ENCODE measurements around the gene KRT80.

KRT80 gene

DNA sequence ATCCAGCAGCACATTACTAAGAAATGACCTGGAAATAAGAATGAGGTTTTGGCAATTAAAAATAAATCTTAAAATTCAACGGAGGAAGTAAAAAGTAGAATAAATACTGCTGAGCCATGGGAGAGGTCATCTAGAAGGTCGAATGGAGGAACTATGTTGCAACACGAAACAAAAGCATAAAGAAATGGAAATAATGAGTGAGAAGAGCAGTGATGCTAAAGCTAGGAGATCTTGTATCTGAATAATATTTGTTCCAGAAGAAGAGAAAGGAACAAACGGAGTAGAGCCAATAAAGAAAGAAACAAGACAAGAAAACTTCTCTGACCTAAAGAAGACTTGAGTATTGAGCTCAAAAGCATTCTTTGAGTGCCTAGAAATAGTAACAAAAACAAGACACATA is 34.6 kb upstream of the KRT80 start:
- FAIRE-seq (no peak), DNase-seq (ENCODE audit: insufficient read length) (no peak)
- TF ChIP-seq TAF1 (IDR thresholded peaks at IDR 0.05; ENCODE audit: borderline replicate concordance, low read depth, low read length) (no peak), POLR2AphosphoS5 (IDR thresholded peaks at IDR 0.05; ENCODE audit: low read depth, low read length) (no peak), POLR2A (IDR thresholded peaks at IDR 0.05; ENCODE audit: low read depth, low read length) (no peak)

- TF ChIP-seq POLR2A (IDR thresholded peaks at IDR 0.05; ENCODE audit: low read depth, low read length), result no peak
- no peak for TF ChIP-seq TAF1 (IDR thresholded peaks at IDR 0.05; ENCODE audit: borderline replicate concordance, low read depth, low read length)
- no peak for TF ChIP-seq POLR2AphosphoS5 (IDR thresholded peaks at IDR 0.05; ENCODE audit: low read depth, low read length)
- no peak for FAIRE-seq
- no peak for DNase-seq (ENCODE audit: insufficient read length)
Measured at GRCh38 chr12:52225752-52226151, 33.9 kb upstream of the KRT80 start.

- DNase-seq (ENCODE audit: insufficient read length), result no peak
- FAIRE-seq, result no peak
Measured at GRCh38 chr12:52224151-52224550, 32.3 kb upstream of the KRT80 start.

DNA sequence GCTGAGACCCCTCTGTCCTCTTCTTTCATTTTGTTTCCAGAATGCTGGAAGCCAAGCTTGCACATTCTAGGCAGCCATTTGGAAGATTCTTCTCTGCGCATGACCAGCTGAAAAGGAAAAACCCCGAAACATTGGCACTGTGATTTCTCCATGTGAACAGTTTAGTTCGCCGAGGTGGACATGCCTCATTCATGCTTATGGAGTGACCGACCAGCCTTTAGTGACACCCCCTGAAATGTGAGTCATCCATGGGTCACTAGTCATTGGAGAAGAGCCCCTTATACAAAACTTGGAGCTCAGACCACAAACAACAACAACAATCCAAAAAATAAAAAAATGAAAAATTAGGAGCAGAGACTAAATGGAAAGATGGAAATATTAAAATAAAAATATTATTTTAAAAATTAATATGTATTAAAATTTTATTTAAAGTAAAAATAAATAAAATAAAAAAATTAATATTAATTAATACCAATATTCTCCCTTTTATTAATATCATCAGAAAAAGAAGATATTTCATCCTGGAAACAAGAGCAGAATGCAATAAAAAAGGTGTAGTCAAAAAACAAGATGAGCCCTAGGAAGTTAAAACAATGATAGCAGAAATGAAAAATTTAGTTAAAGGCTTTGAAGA is 31.7 kb upstream of the KRT80 start:
- TF ChIP-seq POLR2A (IDR thresholded peaks at IDR 0.05; ENCODE audit: low read depth, low read length) (no peak), TAF1 (IDR thresholded peaks at IDR 0.05; ENCODE audit: borderline replicate concordance, low read depth, low read length) (no peak), POLR2AphosphoS5 (IDR thresholded peaks at IDR 0.05; ENCODE audit: low read depth, low read length) (no peak)
- no peak for DNase-seq (ENCODE audit: insufficient read length)
- no peak for FAIRE-seq

More at GRCh38 chr12:52224151-52224550, 32.3 kb upstream of the KRT80 start:
- TF ChIP-seq TAF1 (IDR thresholded peaks at IDR 0.05; ENCODE audit: borderline replicate concordance, low read depth, low read length) (no peak), POLR2AphosphoS5 (IDR thresholded peaks at IDR 0.05; ENCODE audit: low read depth, low read length) (no peak), POLR2A (IDR thresholded peaks at IDR 0.05; ENCODE audit: low read depth, low read length) (no peak)

GRCh38 chr12:52222692-52223091 is 30.9 kb upstream of the KRT80 start:
- no peak for FAIRE-seq
- no peak for DNase-seq (ENCODE audit: insufficient read length)
- no peak for TF ChIP-seq TAF1 (IDR thresholded peaks at IDR 0.05; ENCODE audit: borderline replicate concordance, low read depth, low read length)
- TF ChIP-seq POLR2A (IDR thresholded peaks at IDR 0.05; ENCODE audit: low read depth, low read length), result no peak
- no peak for TF ChIP-seq POLR2AphosphoS5 (IDR thresholded peaks at IDR 0.05; ENCODE audit: low read depth, low read length)

GRCh38 chr12:52221912-52222457 is 30.2 kb upstream of the KRT80 start:
- DNase-seq (ENCODE audit: insufficient read length), result no peak
- TF ChIP-seq TAF1 (IDR thresholded peaks at IDR 0.05; ENCODE audit: borderline replicate concordance, low read depth, low read length) (no peak), POLR2AphosphoS5 (IDR thresholded peaks at IDR 0.05; ENCODE audit: low read depth, low read length) (no peak), POLR2A (IDR thresholded peaks at IDR 0.05; ENCODE audit: low read depth, low read length) (no peak)
- peak; percentile 46 for FAIRE-seq

- TF ChIP-seq POLR2AphosphoS5 (IDR thresholded peaks at IDR 0.05; ENCODE audit: low read depth, low read length) (no peak), TAF1 (IDR thresholded peaks at IDR 0.05; ENCODE audit: borderline replicate concordance, low read depth, low read length) (no peak), POLR2A (IDR thresholded peaks at IDR 0.05; ENCODE audit: low read depth, low read length) (no peak)
- DNase-seq (ENCODE audit: insufficient read length) (no peak), FAIRE-seq (no peak)
Measured at GRCh38 chr12:52221070-52221781, 29.4 kb upstream of the KRT80 start.

GRCh38 chr12:52220477-52220876 is 28.7 kb upstream of the KRT80 start:
- no peak for TF ChIP-seq POLR2AphosphoS5 (IDR thresholded peaks at IDR 0.05; ENCODE audit: low read depth, low read length)
- TF ChIP-seq TAF1 (IDR thresholded peaks at IDR 0.05; ENCODE audit: borderline replicate concordance, low read depth, low read length), result no peak
- no peak for TF ChIP-seq POLR2A (IDR thresholded peaks at IDR 0.05; ENCODE audit: low read depth, low read length)
- DNase-seq (ENCODE audit: insufficient read length), result no peak
- no peak for FAIRE-seq

GRCh38 chr12:52218001-52218400 is 26.2 kb upstream of the KRT80 start:
- DNase-seq (ENCODE audit: insufficient read length) (no peak), FAIRE-seq (no peak)
- TF ChIP-seq TAF1 (IDR thresholded peaks at IDR 0.05; ENCODE audit: borderline replicate concordance, low read depth, low read length) (no peak), POLR2A (IDR thresholded peaks at IDR 0.05; ENCODE audit: low read depth, low read length) (no peak), POLR2AphosphoS5 (IDR thresholded peaks at IDR 0.05; ENCODE audit: low read depth, low read length) (no peak)

DNA sequence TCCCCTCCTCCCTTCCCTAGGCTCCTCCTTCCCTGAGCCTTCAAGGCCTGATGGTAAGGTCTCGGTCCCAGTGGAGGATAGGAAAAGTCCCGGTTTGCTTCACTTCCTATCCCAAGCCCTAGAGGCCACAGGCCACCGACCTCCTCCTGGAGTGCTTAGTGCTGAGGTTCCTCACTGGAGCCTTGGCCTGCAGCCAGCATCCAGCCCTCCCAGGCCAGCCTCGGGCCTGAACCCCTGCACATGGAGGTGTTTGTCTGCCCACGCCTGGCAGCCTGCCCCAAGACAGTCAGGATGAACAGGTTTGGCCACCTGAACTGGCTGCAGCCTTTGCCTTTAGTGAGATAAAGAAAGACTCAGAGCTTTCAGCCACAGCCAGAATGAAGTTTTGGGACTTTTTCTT is 25.4 kb upstream of the KRT80 start:
- TF ChIP-seq POLR2AphosphoS5 (IDR thresholded peaks at IDR 0.05; ENCODE audit: low read depth, low read length) (no peak), POLR2A (IDR thresholded peaks at IDR 0.05; ENCODE audit: low read depth, low read length) (no peak), TAF1 (IDR thresholded peaks at IDR 0.05; ENCODE audit: borderline replicate concordance, low read depth, low read length) (no peak)
- DNase-seq (ENCODE audit: insufficient read length) (no peak), FAIRE-seq (no peak)

- no peak for DNase-seq (ENCODE audit: insufficient read length)
- no peak for FAIRE-seq
- TF ChIP-seq POLR2AphosphoS5 (IDR thresholded peaks at IDR 0.05; ENCODE audit: low read depth, low read length) (no peak), POLR2A (IDR thresholded peaks at IDR 0.05; ENCODE audit: low read depth, low read length) (no peak), TAF1 (IDR thresholded peaks at IDR 0.05; ENCODE audit: borderline replicate concordance, low read depth, low read length) (no peak)
Measured at GRCh38 chr12:52216807-52217206, 25.0 kb upstream of the KRT80 start.

- no peak for FAIRE-seq
- TF ChIP-seq POLR2A (IDR thresholded peaks at IDR 0.05; ENCODE audit: low read depth, low read length) (no peak), POLR2AphosphoS5 (IDR thresholded peaks at IDR 0.05; ENCODE audit: low read depth, low read length) (no peak), TAF1 (IDR thresholded peaks at IDR 0.05; ENCODE audit: borderline replicate concordance, low read depth, low read length) (no peak)
- no peak for DNase-seq (ENCODE audit: insufficient read length)
Measured at GRCh38 chr12:52216100-52216499, 24.3 kb upstream of the KRT80 start.

All from GM12892 (cell line).